ENCODE results near the gene SLC5A12. TPM values are rescaled to one million over a fixed set of nuclear protein-coding genes. Genes with fewer than 3 reads are reported as not detected.

SLC5A12 gene
- total and polyA plus RNA-seq, 2 of the 4 experiments (the other 2 are of a cell fraction), result not detected

DNA sequence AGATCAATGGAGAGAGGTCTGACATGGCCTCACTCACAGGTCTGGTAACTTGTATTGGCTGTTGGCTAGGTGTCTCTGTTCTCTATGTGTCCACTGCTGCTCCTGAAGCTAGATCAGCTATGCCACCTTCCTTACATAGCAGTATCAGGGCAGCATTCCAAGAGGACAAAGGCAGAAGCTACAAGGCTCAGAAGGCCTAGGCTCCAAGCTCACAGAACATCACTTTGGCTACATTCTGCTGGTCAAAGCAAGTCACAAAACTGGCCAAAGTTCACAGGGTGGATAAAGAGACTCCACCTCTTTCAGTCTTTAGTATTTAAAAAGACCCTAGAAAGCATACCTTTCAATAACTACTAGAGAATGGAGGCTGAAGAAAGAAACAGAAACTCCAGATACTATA lies 4.1 kb downstream of the SLC5A12 start:
- no peak overlapping the region for H3K14ac ChIP-seq (replicated peaks; ENCODE audit: low read depth, low read length)
- no peak overlapping the region for H3K9ac ChIP-seq (ENCODE audit: low read depth, low read length)
- no peak overlapping the region for H3K23ac ChIP-seq (ENCODE audit: low read depth, low read length)
- no peaks in the 10 kb centered on the region for H3K9me3 ChIP-seq (ENCODE audit: control insufficient read depth, insufficient read depth, low read length)
- H4K91ac ChIP-seq (ENCODE audit: insufficient read depth, low read depth, low read length), result no peak overlapping the region
- no peak overlapping the region for H2AK5ac ChIP-seq (ENCODE audit: low read depth, low read length)
- H4K20me1 ChIP-seq (ENCODE audit: insufficient read depth, low read length), result no peaks in the 10 kb centered on the region
- no peak overlapping the region for H3K4me3 ChIP-seq (ENCODE audit: insufficient read depth, low read depth, low read length)
- H2AK9ac ChIP-seq (replicated peaks; ENCODE audit: low read depth, low read length, poor library complexity), result no peak overlapping the region
- no peaks in the 10 kb centered on the region for H3K4me1 ChIP-seq (ENCODE audit: control insufficient read depth, insufficient read depth, low read length)
- H3K9me1 ChIP-seq (ENCODE audit: insufficient read depth, low read length), result no peaks in the 10 kb centered on the region
- no peak for ATAC-seq (ENCODE audit: low read depth)
- no peak overlapping the region for H2BK20ac ChIP-seq (ENCODE audit: low read depth, low read length)
- H2AFZ ChIP-seq (replicated peaks; ENCODE audit: low read length, poor library complexity), result no peak overlapping the region
- no peak overlapping the region for H2BK15ac ChIP-seq (ENCODE audit: low read depth, low read length)
- no peak overlapping the region for H4K5ac ChIP-seq (ENCODE audit: low read depth, low read length)
- TF ChIP-seq RAD21 (IDR thresholded peaks at IDR 0.05; ENCODE audit: low read length) (no peak), RCOR1 (IDR thresholded peaks at IDR 0.05; ENCODE audit: insufficient replicate concordance, low read length) (no peak), NFE2L2 (IDR thresholded peaks at IDR 0.05; ENCODE audit: low read depth, low read length) (no peak)
- TF ChIP-seq, protein P1, sequence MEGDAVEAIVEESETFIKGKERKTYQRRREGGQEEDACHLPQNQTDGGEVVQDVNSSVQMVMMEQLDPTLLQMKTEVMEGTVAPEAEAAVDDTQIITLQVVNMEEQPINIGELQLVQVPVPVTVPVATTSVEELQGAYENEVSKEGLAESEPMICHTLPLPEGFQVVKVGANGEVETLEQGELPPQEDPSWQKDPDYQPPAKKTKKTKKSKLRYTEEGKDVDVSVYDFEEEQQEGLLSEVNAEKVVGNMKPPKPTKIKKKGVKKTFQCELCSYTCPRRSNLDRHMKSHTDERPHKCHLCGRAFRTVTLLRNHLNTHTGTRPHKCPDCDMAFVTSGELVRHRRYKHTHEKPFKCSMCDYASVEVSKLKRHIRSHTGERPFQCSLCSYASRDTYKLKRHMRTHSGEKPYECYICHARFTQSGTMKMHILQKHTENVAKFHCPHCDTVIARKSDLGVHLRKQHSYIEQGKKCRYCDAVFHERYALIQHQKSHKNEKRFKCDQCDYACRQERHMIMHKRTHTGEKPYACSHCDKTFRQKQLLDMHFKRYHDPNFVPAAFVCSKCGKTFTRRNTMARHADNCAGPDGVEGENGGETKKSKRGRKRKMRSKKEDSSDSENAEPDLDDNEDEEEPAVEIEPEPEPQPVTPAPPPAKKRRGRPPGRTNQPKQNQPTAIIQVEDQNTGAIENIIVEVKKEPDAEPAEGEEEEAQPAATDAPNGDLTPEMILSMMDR (conservative IDR thresholded peaks at IDR 0.05; ENCODE audit: low read depth, low read length), result no peak
- TF ChIP-seq, protein P2, sequence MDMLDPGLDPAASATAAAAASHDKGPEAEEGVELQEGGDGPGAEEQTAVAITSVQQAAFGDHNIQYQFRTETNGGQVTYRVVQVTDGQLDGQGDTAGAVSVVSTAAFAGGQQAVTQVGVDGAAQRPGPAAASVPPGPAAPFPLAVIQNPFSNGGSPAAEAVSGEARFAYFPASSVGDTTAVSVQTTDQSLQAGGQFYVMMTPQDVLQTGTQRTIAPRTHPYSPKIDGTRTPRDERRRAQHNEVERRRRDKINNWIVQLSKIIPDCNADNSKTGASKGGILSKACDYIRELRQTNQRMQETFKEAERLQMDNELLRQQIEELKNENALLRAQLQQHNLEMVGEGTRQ (IDR thresholded peaks at IDR 0.05; ENCODE audit: low read depth, low read length), result no peak
- no peak overlapping the region for H3K4ac ChIP-seq (ENCODE audit: low read depth, low read length)
- no peak overlapping the region for H3K27ac ChIP-seq (ENCODE audit: insufficient read depth, low read length)
- H4K8ac ChIP-seq (ENCODE audit: low read depth in 2 of 2, low read length in 2 of 2), result no peak overlapping the region
- BruUV-seq (replicated peaks), result no TSS peak
- H3K18ac ChIP-seq (ENCODE audit: low read depth, low read length), result no peak overlapping the region
- POLR2A ChIA-PET (ENCODE audit: unreplicated experiment), result no interaction called here
- no peak overlapping the region for H3K56ac ChIP-seq (ENCODE audit: extremely low read depth, insufficient read depth, low read length)
- intact Hi-C loops (cut with micrococcal nuclease) (no loop called here), dilution Hi-C loops (cut with HindIII; ENCODE audit: low sequenced_read_pairs, unreplicated experiment) (no loop called here), in situ Hi-C loops (cut with MboI; ENCODE audit: low sequenced_read_pairs) (no loop called here)
- CTCF ChIA-PET, result no interaction called here
- H2BK120ac ChIP-seq (ENCODE audit: low read depth, low read length), result no peak overlapping the region
- no peaks in the 10 kb centered on the region for H3K79me1 ChIP-seq (ENCODE audit: low read depth in 1 of 2, low read length in 2 of 2)
- no peak for DNase-seq
- no peak overlapping the region for H2BK5ac ChIP-seq (ENCODE audit: low read depth, low read length, poor library complexity, severe bottlenecking)
- H3K27me3 ChIP-seq (ENCODE audit: control insufficient read depth, insufficient read depth, low read length), result no peaks in the 10 kb centered on the region
- no peaks in the 10 kb centered on the region for H3K36me3 ChIP-seq (ENCODE audit: control insufficient read depth, insufficient read depth, low read length)
- no peak overlapping the region for H3K4me2 ChIP-seq (ENCODE audit: low read depth, low read length)

All from IMR-90 (cell line).